Testis (tissue), 2 donors: ENCODE data around the gene RASIP1.

Experiments used
- CTCF ChIP-seq, 3 experiments: fragments of 450-650 bp in 2 of 3; fragments of 200-600 bp in 1 of 3; sonication (generic) in 1 of 3; IDR thresholded peaks; one replicate each; pipeline ENCODE4 v1.5.1; 2016 to 2019; ENCODE audit warnings: antibody characterized with exemption in 3 of 3, mild to moderate bottlenecking in 2 of 3, moderate library complexity in 1 of 3
- POLR2A ChIP-seq: fragments of 450-650 bp; IDR thresholded peaks from one replicate; pipeline ENCODE4 v1.6.1; 2017; ENCODE audit warnings: antibody characterized with exemption, mild to moderate bottlenecking, moderate library complexity

GRCh38 chr19:48686088-48686487 is 54.3 kb downstream of the RASIP1 start:
- TF ChIP-seq CTCF (IDR thresholded peaks at IDR 0.05), result no peak
- no peak for TF ChIP-seq POLR2A
